GM19023 (cell line): ENCODE results near the gene SLC9A9.

Source experiments
- ATAC-seq: cut with Tn5 transposase; IDR thresholded peaks from one replicate; pipeline ENCODE4 v1.9.1; 2021; ENCODE audit warnings: mild to moderate bottlenecking, moderate library complexity; ENCODE audit not compliant: unreplicated experiment

Gene SLC9A9

GRCh38 chr3:143573610-143574303 lies 274.5 kb downstream of the SLC9A9 start:
- no peak for ATAC-seq

- no peak for ATAC-seq
Observed at GRCh38 chr3:143571548-143571947, 276.7 kb downstream of the SLC9A9 start.

- ATAC-seq: no peak
Observed at GRCh38 chr3:143567823-143568222, 280.4 kb downstream of the SLC9A9 start.

GRCh38 chr3:143565951-143566350 lies 282.3 kb downstream of the SLC9A9 start:
- ATAC-seq: no peak

- no peak for ATAC-seq
Observed at GRCh38 chr3:143563786-143564185, 284.5 kb downstream of the SLC9A9 start.

- no peak for ATAC-seq
Observed at GRCh38 chr3:143562789-143563188, 285.5 kb downstream of the SLC9A9 start.

GRCh38 chr3:143559296-143559695 lies 289.0 kb downstream of the SLC9A9 start:
- ATAC-seq: no peak

GRCh38 chr3:143552851-143553250 lies 295.4 kb downstream of the SLC9A9 start:
- ATAC-seq: no peak

- no peak for ATAC-seq
Observed at GRCh38 chr3:143551761-143552160, 296.5 kb downstream of the SLC9A9 start.

GRCh38 chr3:143548861-143549497 lies 299.3 kb downstream of the SLC9A9 start:
- no peak for ATAC-seq

GRCh38 chr3:143548393-143548792 lies 299.9 kb downstream of the SLC9A9 start:
- ATAC-seq: no peak

- no peak for ATAC-seq
Observed at GRCh38 chr3:143538577-143538981, 309.7 kb downstream of the SLC9A9 start.

- no peak for ATAC-seq
Observed at GRCh38 chr3:143538061-143538460, 310.2 kb downstream of the SLC9A9 start.

GRCh38 chr3:143536817-143537535 lies 311.3 kb downstream of the SLC9A9 start:
- ATAC-seq: peak; percentile 15

- peak; percentile 88 for ATAC-seq
Observed at GRCh38 chr3:143535994-143536784, 312.1 kb downstream of the SLC9A9 start.

- ATAC-seq: no peak
Observed at GRCh38 chr3:143533391-143533790, 314.9 kb downstream of the SLC9A9 start.

- no peak for ATAC-seq
Observed at GRCh38 chr3:143532091-143532490, 316.2 kb downstream of the SLC9A9 start.

GRCh38 chr3:143531101-143531500 lies 317.2 kb downstream of the SLC9A9 start:
- no peak for ATAC-seq

- no peak for ATAC-seq
Observed at GRCh38 chr3:143529798-143530197, 318.5 kb downstream of the SLC9A9 start.

GRCh38 chr3:143529018-143529478 lies 319.2 kb downstream of the SLC9A9 start:
- peak; percentile 73 for ATAC-seq

GRCh38 chr3:143526011-143526545 lies 322.2 kb downstream of the SLC9A9 start:
- no peak for ATAC-seq
